ENCODE results near the gene RCCD1. TPM values are rescaled to one million over a fixed set of nuclear protein-coding genes. Genes with fewer than 3 reads are reported as not detected.
A peak's percentile ranks its signal among the peaks of the same experiment; 100 is the strongest.

RCCD1 gene
- total RNA-seq, 1 donor: 10.1 TPM

DNA sequence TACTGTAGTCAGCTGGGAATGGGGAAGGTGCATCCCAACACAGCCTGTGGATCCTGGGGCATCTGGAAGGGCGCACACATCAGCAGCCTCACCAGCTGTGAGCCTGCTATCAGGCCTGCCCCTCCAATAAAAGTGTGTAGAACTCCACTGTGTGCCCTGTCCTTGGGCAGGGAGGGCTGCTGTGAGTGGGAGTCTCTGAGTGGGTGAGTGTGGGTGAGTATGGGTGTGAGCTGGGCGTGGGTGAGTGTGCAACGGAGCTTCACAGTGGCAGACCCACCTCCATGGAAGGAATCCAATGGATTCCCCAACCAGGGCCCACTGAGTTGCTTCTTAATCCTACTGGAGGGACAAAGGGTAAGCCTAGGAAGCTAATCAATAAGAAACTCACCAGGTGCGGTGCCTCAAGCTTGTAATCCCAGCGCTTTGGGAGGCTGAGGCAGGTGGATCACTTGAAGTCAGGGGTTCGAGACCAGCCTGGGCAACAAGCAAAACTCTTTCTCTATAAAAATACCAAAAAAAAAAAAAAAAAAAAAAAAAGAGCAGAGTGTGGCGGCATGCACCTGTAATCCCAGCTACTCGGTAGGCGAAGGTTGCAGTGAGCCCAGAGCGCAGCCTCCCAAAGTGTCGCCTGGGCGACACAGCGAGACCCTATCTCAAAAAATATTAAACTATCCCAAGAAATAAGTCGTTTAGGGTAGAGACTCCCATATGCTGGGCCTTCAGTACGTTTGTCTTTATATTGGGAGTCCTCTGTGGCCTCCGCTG, 555 bp upstream of the RCCD1 start:
- no peak overlapping the region for H3K4me3 ChIP-seq (ENCODE audit: low read depth, low read length)
- no peak for DNase-seq (ENCODE audit: low read depth)
- TF ChIP-seq, protein P1, sequence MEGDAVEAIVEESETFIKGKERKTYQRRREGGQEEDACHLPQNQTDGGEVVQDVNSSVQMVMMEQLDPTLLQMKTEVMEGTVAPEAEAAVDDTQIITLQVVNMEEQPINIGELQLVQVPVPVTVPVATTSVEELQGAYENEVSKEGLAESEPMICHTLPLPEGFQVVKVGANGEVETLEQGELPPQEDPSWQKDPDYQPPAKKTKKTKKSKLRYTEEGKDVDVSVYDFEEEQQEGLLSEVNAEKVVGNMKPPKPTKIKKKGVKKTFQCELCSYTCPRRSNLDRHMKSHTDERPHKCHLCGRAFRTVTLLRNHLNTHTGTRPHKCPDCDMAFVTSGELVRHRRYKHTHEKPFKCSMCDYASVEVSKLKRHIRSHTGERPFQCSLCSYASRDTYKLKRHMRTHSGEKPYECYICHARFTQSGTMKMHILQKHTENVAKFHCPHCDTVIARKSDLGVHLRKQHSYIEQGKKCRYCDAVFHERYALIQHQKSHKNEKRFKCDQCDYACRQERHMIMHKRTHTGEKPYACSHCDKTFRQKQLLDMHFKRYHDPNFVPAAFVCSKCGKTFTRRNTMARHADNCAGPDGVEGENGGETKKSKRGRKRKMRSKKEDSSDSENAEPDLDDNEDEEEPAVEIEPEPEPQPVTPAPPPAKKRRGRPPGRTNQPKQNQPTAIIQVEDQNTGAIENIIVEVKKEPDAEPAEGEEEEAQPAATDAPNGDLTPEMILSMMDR (IDR thresholded peaks at IDR 0.05; ENCODE audit: insufficient read depth, low read length): no peak

DNA sequence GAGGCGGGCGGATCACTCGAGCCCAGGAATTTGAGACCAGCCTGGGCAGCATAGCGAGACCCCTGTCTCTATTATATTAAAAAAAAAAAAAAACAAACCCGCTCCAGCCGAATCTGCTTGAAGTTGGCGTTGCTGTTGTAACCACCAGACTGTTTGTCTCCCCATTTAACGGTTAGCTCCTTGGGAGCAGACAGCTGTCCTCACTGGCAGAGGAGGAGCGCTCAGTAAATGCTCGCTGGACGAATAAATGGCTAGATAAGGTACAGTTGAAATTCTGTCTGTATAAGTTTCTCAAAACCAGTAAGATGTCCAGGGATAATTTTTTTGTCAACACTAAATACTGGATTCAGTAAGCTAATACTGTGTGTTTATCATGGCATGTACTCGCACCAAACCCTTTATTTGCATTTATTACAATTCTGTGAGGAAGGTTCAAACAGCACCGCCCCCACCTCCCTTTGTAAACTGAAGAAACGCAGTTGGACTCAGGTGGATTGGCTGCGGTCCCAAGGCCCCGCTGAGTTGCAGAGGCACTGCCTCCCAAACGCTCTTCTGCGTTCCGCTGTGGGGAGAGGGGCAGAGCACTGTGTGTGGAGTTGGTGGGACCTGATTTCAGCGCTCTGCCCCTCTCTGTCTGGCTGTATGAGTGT, 1.1 kb downstream of the RCCD1 start:
- H3K4me3 ChIP-seq (ENCODE audit: low read depth, low read length): peak overlapping the region; percentile 82
- TF ChIP-seq, protein P1 (IDR thresholded peaks at IDR 0.05; ENCODE audit: insufficient read depth, low read length): no peak
- no peak for DNase-seq (ENCODE audit: low read depth)

DNA sequence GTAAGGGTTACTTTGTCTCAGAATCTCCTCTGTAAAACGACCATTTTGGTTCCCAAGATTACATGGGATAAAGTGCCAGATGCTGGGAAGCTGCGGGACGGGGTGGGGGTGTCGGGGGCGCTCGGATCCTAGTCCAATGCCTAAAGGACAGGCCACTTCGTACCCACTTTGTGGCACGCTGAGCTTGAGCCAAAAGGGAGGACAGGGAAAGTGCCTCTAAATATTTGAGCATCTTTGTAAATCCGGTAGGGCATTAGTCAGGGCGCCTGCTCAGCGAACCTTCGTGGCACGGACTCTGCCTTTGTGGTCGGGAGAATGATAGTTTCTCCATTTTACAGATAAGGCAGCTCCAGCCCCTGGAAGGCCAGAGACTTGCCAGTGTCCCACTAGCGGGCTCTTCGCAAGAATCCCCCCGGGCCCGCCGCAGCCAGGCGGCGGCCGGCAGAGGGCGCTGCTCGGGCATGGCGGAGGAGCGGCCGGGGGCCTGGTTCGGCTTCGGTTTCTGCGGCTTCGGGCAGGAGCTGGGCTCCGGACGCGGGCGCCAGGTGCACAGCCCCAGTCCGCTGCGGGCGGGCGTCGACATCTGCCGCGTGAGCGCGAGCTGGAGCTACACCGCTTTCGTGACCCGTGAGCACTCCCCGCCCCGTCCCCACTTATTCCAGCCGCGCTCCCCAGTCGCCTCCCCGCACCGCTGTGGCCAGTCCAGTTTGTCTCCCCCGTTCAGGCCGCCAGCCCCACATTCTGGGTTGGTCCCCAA, 1.8 kb downstream of the RCCD1 start:
- TF ChIP-seq, protein P1 (IDR thresholded peaks at IDR 0.05; ENCODE audit: insufficient read depth, low read length): peak; percentile 80

DNA sequence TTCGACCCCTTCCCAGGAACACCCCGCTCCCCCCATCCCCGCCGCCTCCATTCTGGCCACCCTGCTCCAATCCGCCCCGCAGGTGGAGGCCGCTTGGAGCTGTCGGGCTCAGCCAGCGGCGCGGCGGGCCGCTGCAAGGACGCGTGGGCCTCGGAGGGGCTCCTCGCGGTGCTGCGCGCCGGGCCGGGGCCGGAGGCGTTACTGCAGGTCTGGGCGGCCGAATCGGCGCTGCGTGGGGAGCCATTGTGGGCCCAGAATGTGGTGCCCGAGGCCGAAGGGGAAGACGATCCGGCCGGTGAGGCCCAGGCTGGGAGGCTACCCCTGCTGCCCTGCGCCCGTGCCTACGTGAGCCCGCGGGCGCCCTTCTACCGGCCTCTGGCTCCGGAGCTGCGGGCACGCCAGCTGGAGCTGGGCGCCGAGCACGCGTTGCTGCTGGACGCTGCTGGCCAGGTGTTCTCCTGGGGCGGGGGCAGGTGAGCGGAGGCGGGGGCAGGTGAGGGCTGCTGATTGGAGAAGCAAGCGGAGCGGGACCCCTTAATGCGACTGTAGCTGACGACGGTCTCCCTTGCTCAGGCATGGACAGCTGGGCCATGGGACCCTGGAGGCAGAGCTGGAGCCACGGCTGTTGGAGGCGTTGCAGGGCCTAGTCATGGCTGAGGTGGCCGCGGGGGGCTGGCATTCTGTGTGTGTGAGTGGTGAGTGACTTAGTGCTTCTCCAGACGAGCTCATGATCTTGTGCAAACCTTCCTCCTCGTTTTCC, 2.5 kb downstream of the RCCD1 start:
- TF ChIP-seq, protein P1 (IDR thresholded peaks at IDR 0.05; ENCODE audit: insufficient read depth, low read length): no peak
- DNase-seq (ENCODE audit: low read depth): peak; percentile 25
- peak overlapping the region; percentile 73 for H3K4me3 ChIP-seq (ENCODE audit: low read depth, low read length)

More for the DNA sequence above, 1.8 kb downstream of the RCCD1 start:
- peak overlapping the region; percentile 73 for H3K4me3 ChIP-seq (ENCODE audit: low read depth, low read length)
- peak; percentile 69 for DNase-seq (ENCODE audit: low read depth)

DNA sequence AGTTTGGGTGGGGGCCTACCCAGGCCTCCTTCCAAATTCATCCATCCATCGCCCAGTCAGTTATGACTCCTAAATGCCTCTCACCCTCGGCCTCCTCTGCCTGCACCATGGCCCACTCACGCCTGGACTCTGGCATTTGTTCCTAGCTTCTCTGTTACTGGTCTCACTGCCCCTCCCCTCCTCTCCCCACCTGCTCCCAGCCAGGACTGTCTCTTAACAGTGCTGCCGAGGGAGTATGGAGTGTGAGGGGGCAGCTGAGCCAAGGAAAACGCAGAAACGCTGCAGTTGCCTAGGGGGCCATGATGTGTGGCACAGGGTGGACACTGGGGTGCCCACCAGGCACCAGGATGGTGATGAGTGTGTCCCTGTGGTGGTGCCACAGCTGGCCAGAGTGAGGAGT, 3.1 kb downstream of the RCCD1 start:
- no peak for DNase-seq (ENCODE audit: low read depth)
- peak overlapping the region; percentile 73 for H3K4me3 ChIP-seq (ENCODE audit: low read depth, low read length)
- TF ChIP-seq, protein P1 (IDR thresholded peaks at IDR 0.05; ENCODE audit: insufficient read depth, low read length): no peak

DNA sequence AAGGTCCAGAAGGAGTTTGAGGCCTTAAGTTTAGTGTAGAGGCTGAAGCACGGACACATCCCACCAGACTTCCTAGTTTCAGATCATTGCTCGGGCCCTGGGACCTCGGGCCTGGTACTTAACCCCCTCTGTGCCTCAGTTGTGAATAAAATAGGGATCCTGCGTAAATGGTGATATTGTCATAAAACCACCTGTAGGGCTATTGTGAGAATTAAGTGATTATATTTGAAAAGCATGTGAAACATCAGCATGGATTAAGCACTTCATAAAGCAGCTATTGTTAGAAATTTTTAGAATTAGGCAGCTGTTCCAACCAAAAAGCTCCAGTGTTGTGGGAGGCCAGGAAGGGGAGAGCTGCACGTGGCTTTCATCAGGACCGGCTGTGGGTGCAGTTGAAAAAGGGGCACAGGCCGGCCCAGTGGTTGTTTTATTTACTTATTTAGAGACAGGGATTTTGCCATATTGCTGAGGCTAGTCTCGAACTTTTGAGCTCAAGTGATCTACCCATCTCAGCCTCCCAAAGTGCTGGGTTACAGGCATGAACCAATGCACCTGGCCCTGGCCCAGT, 4.4 kb downstream of the RCCD1 start:
- TF ChIP-seq, protein P1 (IDR thresholded peaks at IDR 0.05; ENCODE audit: insufficient read depth, low read length): no peak
- H3K4me3 ChIP-seq (ENCODE audit: low read depth, low read length): no peak overlapping the region
- no peak for DNase-seq (ENCODE audit: low read depth)
